Measurements from ENCODE around the gene DNAJC2. TPM values are rescaled to one million over a fixed set of nuclear protein-coding genes. Genes with fewer than 3 reads are reported as not detected.
"Not testable (repeated sequence)": the region's sequence is repeated elsewhere in the genome, so short reads cannot be mapped to it uniquely, and the experiment has no call there.

Gene DNAJC2
- total RNA-seq, 1 experiment from 2014 or later, result 25.3 TPM

DNA sequence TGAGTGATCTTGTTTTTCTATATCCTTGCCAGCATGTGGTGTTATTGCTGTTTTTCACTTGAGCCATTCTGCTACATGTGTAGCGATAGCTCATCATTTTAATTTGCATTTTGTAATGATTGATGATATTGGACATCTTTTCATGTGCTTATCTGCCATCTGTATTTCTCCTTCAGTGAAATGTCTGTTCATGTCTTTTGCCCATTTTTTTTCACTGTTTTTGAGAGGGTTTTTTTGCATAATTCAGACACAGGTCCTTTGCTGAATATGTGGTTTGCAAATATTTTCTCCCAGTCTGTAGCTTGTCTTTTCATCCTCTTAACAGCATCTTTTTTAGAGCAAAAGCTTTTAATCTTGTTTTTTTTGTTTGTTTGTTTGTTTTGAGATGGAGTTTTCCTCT, 51.0 kb downstream of the DNAJC2 start:
- Histone ChIP-seq H3K9me3 (no peaks in the 10 kb centered on the region), H3K27me3 (no peaks in the 10 kb centered on the region), H3K4me3 (no peak overlapping the region), H3K36me3 (0 out of 2 replicates have a peak, but pooled peaks cover 2% of the 10 kb centered on the region)
- no peak for DNase-seq

DNA sequence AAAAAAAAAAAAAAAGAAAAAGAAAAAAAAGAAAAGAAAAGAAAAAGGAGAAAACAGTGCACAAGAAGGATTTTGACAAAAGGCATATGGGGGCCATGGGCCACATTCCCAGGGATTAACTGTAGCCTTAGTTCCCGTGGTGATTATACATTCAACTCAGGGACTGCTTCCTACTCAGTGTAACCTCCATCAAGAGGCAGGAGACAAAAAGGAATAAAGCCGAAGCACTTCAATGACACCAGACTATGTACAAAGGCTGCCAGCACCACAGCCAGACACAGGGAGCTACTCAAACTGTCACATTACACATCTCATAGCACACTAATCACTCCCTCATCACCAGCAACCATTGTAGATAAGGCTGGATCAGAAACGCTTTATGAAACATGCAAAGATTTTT, 52.4 kb downstream of the DNAJC2 start:
- Histone ChIP-seq H3K4me3 (no peak overlapping the region), H3K36me3 (no peaks in the 10 kb centered on the region), H3K9me3 (no peaks in the 10 kb centered on the region), H3K27me3 (no peaks in the 10 kb centered on the region)
- no peak for DNase-seq

DNA sequence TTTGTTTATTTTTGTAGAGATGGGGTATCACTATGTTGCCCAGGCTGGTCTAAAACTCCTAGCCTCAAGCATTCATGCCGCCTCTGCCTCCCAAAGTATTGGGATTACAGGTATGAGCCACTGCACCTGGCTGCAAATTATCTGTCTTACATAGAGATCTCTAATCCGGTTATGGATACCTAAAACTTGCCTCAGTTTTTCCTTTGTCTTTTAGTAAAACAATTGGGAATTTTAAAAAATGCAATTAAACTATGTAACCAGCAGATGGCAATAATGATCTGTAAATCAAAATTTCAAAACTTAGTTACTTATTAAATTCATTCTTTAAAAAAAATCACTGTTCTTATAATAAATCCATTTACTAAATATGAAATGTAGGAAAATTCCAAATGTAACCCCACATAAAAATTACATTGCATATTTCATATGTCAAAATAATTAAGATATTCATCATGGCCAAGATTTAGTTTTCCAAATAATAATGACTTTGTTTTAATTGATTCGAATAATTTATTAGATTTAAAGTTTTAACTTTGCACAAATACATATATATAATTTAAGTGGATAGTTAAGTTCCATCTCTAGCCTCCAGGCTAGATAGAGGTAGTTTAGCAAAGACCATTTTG, 61.7 kb downstream of the DNAJC2 start:
- not testable (repeated sequence) for DNase-seq, H3K9me3 ChIP-seq, H3K4me3 ChIP-seq, H3K27me3 ChIP-seq, H3K36me3 ChIP-seq

- not testable (repeated sequence) for H3K27me3 ChIP-seq, H3K9me3 ChIP-seq, H3K36me3 ChIP-seq
- H3K4me3 ChIP-seq, result peak overlapping the region; percentile 57
- peak; percentile 30 for DNase-seq
Observed at GRCh38 chr7:103280803-103281155, 63.8 kb downstream of the DNAJC2 start.

GRCh38 chr7:103279963-103280802, 64.4 kb downstream of the DNAJC2 start:
- peak overlapping the region; percentile 57 for H3K4me3 ChIP-seq
- DNase-seq, result peak; percentile 79
- H3K36me3 ChIP-seq, H3K27me3 ChIP-seq, H3K9me3 ChIP-seq: not testable (repeated sequence)

- peak; percentile 23 for DNase-seq
- H3K36me3 ChIP-seq, H3K9me3 ChIP-seq, H3K27me3 ChIP-seq: not testable (repeated sequence)
- H3K4me3 ChIP-seq, result peak overlapping the region; percentile 57
Observed at GRCh38 chr7:103279636-103279962, 65.0 kb downstream of the DNAJC2 start.

DNA sequence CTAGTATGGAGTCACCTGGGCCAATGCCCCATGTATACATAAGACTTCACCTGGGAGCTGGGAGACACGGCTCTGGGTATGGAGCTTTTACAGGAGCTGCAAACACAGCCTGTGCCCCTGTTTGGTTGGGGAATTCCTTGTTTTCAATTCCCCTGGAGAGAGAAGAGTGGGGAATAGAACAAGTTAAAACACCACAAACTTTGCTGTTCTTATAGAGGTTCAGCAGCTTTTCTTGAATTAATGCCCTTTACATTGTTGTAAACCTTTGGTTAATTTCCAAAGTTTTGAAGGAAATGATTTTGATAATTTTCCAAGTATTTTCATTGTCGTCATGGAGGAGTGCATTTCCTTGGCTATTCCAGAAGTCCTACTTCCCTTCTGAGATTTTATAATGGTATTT, 66.4 kb downstream of the DNAJC2 start:
- not testable (repeated sequence) for H3K9me3 ChIP-seq, H3K36me3 ChIP-seq, DNase-seq, H3K4me3 ChIP-seq, H3K27me3 ChIP-seq

GRCh38 chr7:103274867-103275266, 69.7 kb downstream of the DNAJC2 start:
- DNase-seq, H3K27me3 ChIP-seq, H3K4me3 ChIP-seq, H3K36me3 ChIP-seq, H3K9me3 ChIP-seq: not testable (repeated sequence)

- H3K9me3 ChIP-seq, H3K27me3 ChIP-seq, H3K36me3 ChIP-seq, H3K4me3 ChIP-seq, DNase-seq: not testable (repeated sequence)
Observed at GRCh38 chr7:103273374-103273773, 71.2 kb downstream of the DNAJC2 start.

GRCh38 chr7:103266229-103266628, 78.3 kb downstream of the DNAJC2 start:
- H3K36me3 ChIP-seq, DNase-seq, H3K4me3 ChIP-seq, H3K9me3 ChIP-seq, H3K27me3 ChIP-seq: not testable (repeated sequence)

- not testable (repeated sequence) for H3K36me3 ChIP-seq, DNase-seq, H3K9me3 ChIP-seq, H3K4me3 ChIP-seq, H3K27me3 ChIP-seq
Observed at GRCh38 chr7:103264054-103264453, 80.5 kb downstream of the DNAJC2 start.

Other genes starting within 250 kb of the DNAJC2 start
- 4.8 TPM in 2 replicates for gene NAPEPLD, start 195.7 kb downstream of the DNAJC2 start, total RNA-seq (2014; rRNA removed; shearing (Covaris generic); ENCODE audit: low replicate concordance)
- 44.3 and 56.3 TPM in 2 replicates for gene PMPCB, start 47.3 kb downstream of the DNAJC2 start, total RNA-seq (2014; rRNA removed; shearing (Covaris generic); ENCODE audit: low replicate concordance)
- gene PSMC2, start 2.9 kb upstream of the DNAJC2 start, total RNA-seq (2014; rRNA removed; shearing (Covaris generic); ENCODE audit: low replicate concordance), result 252 and 291 TPM in 2 replicates
- not detected in 2 replicates for gene SLC26A5, start 101.4 kb upstream of the DNAJC2 start, total RNA-seq (2014; rRNA removed; shearing (Covaris generic); ENCODE audit: low replicate concordance)